AG09309 (cell line): ENCODE data around the gene APBA1.

ENCODE experiments used
- DNase-seq: peaks from one replicate; pipeline ENCODE4 v3.0.0-alpha.2; 2010; ENCODE audit warnings: low read depth
- H3K4me3 ChIP-seq: 2 replicates; pipeline ENCODE4 v1.5.1; 2011; ENCODE audit warnings: mild to moderate bottlenecking, low read depth, low read length, moderate library complexity; ENCODE audit not compliant: control insufficient read depth
- CTCF ChIP-seq: IDR thresholded peaks from 2 replicates; pipeline ENCODE4 v1.5.1; 2011; ENCODE audit warnings: mild to moderate bottlenecking, low read depth, low read length, inconsistent platforms; ENCODE audit not compliant: insufficient read depth, control insufficient read depth; ENCODE audit errors: missing control alignments

Gene APBA1

GRCh38 chr9:69621730-69622460, 50.3 kb downstream of the APBA1 start:
- no peak for DNase-seq
- no peak overlapping the region for H3K4me3 ChIP-seq
- TF ChIP-seq CTCF: no peak

- H3K4me3 ChIP-seq: no peak overlapping the region
- no peak for DNase-seq
- no peak for TF ChIP-seq CTCF
Measured at GRCh38 chr9:69620731-69621130, 51.4 kb downstream of the APBA1 start.

GRCh38 chr9:69619233-69619632, 52.9 kb downstream of the APBA1 start:
- TF ChIP-seq CTCF: no peak
- DNase-seq: no peak
- H3K4me3 ChIP-seq: no peak overlapping the region

GRCh38 chr9:69617006-69617405, 55.2 kb downstream of the APBA1 start:
- H3K4me3 ChIP-seq: no peak overlapping the region
- no peak for TF ChIP-seq CTCF
- no peak for DNase-seq

- DNase-seq: no peak
- no peak for TF ChIP-seq CTCF
- no peak overlapping the region for H3K4me3 ChIP-seq
Measured at GRCh38 chr9:69615880-69616279, 56.3 kb downstream of the APBA1 start.

GRCh38 chr9:69611221-69611620, 61.0 kb downstream of the APBA1 start:
- H3K4me3 ChIP-seq: no peak overlapping the region
- TF ChIP-seq CTCF: no peak
- no peak for DNase-seq

- DNase-seq: no peak
- H3K4me3 ChIP-seq: no peak overlapping the region
- TF ChIP-seq CTCF: no peak
Measured at GRCh38 chr9:69609156-69609555, 63.0 kb downstream of the APBA1 start.
